Breast epithelium (tissue), 3 donors: ENCODE measurements around the gene ATP10D.

ENCODE experiments used
- CTCF ChIP-seq, 3 donors: fragments of 450-650 bp; IDR thresholded peaks; one replicate each; pipeline ENCODE4 v1.5.1; 2016 to 2017; ENCODE audit warnings: antibody characterized with exemption in 3 of 3, mild to moderate bottlenecking in 3 of 3, moderate library complexity in 3 of 3
- POLR2A ChIP-seq: fragments of 450-650 bp; IDR thresholded peaks from one replicate; pipeline ENCODE4 v1.6.1; 2016; ENCODE audit warnings: antibody characterized with exemption, mild to moderate bottlenecking, moderate library complexity
- POLR2AphosphoS5 ChIP-seq, 3 donors: sonication (generic); formaldehyde crosslinking; IDR thresholded peaks; one replicate each; pipeline ENCODE4 v1.6.1; 2017; ENCODE audit warnings: antibody characterized with exemption in 3 of 3

- TF ChIP-seq CTCF (IDR thresholded peaks at IDR 0.05) (no peak), POLR2A (no peak), POLR2AphosphoS5 (IDR thresholded peaks at IDR 0.05) (no peak)
Measured at GRCh38 chr4:47513461-47513860, 28.4 kb downstream of the ATP10D start.
